Right lobe of liver (tissue), 4 donors: ENCODE results near the gene FGGY.

Experiments used
- POLR2A ChIP-seq: fragments of 450-650 bp; IDR thresholded peaks from one replicate; pipeline ENCODE4 v1.6.1; 2017; ENCODE audit warnings: antibody characterized with exemption, mild to moderate bottlenecking
- TF ChIP-seq, protein P1 (sequence below), 4 donors: fragments of 200-600 bp in 3 of 4; fragments of 450-650 bp in 1 of 4; IDR thresholded peaks; one replicate each; pipeline versions ENCODE4 v1.5.1 to v1.8.0; 2016 to 2022; ENCODE audit warnings: antibody characterized with exemption in 4 of 4, mild to moderate bottlenecking in 2 of 4
- donor health status: DM: no; HTN: no; CAD: no.
- donor health status: DM: no; HTN: no; CAD: no.
- donor health status: DM: no; HTN: yes; CAD: no.

DNA sequence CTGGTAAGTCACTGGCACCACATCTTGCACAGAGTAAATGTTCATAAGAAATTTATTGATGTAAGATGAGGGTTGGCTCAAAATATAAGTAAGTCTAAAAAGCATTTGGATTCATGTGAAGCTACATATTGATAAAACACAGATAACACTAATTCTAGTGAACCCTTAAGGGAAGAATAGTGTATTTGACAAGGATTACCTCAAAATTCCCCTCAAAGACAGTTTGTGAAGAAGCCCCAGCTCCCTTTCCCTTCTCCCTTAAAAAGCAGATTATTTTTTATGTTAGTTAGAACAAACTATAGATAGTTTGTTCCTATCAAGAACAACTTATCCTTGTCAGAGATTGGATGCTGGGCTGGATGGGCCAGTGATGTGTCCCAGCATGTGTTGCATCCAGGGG is 10.7 kb downstream of the FGGY start:
- TF ChIP-seq, protein P1, sequence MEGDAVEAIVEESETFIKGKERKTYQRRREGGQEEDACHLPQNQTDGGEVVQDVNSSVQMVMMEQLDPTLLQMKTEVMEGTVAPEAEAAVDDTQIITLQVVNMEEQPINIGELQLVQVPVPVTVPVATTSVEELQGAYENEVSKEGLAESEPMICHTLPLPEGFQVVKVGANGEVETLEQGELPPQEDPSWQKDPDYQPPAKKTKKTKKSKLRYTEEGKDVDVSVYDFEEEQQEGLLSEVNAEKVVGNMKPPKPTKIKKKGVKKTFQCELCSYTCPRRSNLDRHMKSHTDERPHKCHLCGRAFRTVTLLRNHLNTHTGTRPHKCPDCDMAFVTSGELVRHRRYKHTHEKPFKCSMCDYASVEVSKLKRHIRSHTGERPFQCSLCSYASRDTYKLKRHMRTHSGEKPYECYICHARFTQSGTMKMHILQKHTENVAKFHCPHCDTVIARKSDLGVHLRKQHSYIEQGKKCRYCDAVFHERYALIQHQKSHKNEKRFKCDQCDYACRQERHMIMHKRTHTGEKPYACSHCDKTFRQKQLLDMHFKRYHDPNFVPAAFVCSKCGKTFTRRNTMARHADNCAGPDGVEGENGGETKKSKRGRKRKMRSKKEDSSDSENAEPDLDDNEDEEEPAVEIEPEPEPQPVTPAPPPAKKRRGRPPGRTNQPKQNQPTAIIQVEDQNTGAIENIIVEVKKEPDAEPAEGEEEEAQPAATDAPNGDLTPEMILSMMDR (IDR thresholded peaks at IDR 0.05), result no peak
- TF ChIP-seq POLR2A, result no peak
